ENCODE measurements around the gene MPO.

The MPO gene

GRCh38 chr17:58279736-58280479 lies 827 bp downstream of the MPO start:
- DNase-seq (ENCODE audit: low read depth, low spot score) = no peak

DNA sequence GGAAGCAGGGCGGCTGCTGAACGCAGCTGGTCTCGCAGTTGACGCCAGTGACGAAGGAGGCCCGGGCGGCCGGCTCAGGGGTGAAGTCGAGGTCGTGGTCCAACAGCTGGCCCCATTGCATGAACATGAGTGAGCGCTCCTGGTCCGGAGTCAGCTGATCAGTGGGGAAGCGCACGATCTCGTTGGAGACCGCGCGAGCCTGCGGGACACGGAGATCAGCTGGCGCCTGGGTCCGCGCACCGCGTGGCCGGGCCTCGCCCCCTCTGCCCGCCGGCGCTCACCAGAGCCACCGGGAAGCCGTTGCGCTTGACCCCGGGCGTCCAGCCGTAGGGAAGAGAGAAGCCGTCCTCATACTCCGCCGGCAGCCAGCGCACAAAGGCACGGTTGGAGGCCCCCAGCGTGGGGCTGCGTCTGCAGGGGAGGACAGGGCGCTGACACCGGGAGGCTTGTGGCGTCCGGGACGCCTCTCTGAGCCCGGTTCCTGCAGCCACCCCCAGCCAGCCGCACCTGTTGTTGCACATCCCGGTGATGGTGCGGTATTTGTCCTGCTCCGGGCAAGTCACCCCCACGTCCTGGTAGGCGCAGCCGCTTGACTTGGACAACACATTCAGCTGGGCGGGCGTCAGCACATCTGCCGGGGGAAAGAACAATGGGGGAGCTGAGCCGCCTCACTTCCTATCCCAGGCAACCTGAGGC lies 1.6 kb downstream of the MPO start:
- no peak for DNase-seq (ENCODE audit: low read depth, low spot score)

- DNase-seq (ENCODE audit: low read depth, low spot score) = no peak
These were observed 2.1 kb downstream of the MPO start for GRCh38 chr17:58278661-58279015.

DNA sequence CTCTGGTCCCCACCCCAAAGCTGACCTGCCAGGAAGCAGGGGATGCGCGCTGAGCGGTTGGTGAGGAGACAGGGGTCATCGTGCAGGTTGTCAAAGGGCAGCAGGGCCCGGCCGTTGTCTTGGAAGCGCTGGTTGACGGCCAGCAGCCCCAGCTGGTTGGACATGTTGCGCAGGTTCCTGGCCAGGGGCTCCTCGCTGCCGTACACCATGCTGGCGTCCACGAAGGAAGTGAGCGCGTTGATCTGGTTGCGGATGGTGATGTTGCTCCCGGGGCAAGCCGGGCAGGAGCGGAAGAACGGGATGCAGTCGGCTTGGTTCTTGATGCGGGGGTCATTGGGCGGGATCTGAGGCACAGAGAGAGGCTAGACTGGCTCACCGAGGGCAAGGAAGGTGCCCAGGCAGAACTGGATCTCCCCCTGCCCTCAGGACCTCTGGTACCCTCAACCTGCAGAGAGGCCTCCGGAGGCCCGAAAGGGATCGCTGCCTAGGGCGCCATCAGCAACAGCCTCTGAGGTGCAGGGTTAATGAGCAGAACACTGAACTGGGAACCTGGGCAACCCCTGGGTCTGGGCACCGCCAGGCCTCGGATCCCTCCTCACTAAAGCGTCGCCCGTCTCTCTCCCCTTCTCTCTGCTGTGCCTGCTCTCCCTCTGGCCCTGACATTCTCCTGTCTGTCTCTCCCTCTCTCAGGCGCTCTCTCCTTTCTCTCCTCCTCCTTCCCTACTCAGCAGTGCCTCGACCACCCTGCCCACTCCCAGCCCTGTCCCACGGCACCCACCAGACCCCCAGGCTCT lies 2.7 kb downstream of the MPO start:
- DNase-seq (ENCODE audit: low read depth, low spot score) = no peak

DNA sequence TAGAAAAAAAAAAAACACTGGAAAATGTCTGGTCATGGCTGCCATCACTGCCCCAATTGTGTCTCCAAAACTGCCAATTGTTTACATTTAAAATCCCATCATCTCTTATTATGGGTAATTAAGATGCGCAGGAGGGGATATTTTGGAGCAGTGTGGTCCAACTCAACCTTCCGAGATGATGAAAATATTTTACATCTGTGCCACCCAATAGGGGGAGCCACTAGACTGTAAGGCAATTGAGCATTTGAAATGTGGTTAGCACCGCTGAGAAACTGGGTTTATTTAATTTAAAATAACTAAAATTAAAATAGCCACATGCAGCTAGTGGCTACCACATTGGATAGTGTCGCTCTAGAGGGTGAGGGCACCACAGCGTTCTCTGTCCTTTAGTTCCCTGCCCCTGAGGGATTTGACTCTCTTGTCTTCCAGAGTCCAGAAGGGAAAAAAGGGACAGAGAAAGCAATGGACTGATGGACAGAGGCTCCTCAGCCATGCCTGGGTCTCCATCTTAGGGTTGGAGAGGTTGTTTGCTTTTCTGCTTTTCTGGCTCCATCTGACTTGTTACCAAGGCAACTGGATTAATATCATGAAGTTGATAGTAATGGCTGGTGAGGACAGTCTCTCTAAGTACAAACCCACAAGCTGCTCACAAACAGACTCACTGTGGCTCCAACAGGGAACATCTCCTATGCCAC lies 3.5 kb downstream of the MPO start:
- no peak for DNase-seq (ENCODE audit: low read depth, low spot score)

- no peak for DNase-seq (ENCODE audit: low read depth, low spot score)
These were observed 4.3 kb downstream of the MPO start for GRCh38 chr17:58276423-58276822.

GRCh38 chr17:58275417-58275816 lies 5.3 kb downstream of the MPO start:
- no peak for DNase-seq (ENCODE audit: low read depth, low spot score)

DNA sequence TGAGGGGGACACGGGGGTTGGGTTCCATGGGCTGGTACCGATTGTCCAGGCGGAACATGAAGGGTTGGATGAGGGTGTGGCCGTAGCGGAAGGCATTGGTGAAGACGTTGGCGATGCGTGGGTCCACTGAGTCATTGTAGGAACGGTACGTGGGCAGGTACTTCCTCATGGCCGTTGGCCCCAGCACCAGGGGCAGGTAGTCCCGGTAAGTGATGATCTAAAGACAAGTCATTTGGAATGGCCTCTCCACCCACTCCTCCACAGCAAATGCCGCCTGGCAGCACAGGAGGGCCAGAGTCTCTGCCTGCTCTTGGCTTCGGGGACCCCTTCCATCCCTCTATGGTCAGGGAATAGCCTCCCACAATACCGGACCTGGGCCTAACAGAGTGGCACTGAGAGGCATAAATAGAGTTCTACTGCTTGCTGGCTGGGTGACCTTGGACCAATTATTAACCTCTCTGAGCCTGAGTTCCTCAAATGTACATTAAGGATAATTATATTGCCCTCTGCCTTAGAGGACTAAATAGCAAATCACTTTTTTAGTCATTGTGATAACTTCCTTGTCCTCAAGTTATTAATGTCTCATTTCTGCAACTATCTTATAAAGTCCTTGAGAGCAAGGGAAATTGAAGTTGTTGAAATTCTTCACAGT lies 7.2 kb downstream of the MPO start:
- DNase-seq (ENCODE audit: low read depth, low spot score) = no peak

DNA sequence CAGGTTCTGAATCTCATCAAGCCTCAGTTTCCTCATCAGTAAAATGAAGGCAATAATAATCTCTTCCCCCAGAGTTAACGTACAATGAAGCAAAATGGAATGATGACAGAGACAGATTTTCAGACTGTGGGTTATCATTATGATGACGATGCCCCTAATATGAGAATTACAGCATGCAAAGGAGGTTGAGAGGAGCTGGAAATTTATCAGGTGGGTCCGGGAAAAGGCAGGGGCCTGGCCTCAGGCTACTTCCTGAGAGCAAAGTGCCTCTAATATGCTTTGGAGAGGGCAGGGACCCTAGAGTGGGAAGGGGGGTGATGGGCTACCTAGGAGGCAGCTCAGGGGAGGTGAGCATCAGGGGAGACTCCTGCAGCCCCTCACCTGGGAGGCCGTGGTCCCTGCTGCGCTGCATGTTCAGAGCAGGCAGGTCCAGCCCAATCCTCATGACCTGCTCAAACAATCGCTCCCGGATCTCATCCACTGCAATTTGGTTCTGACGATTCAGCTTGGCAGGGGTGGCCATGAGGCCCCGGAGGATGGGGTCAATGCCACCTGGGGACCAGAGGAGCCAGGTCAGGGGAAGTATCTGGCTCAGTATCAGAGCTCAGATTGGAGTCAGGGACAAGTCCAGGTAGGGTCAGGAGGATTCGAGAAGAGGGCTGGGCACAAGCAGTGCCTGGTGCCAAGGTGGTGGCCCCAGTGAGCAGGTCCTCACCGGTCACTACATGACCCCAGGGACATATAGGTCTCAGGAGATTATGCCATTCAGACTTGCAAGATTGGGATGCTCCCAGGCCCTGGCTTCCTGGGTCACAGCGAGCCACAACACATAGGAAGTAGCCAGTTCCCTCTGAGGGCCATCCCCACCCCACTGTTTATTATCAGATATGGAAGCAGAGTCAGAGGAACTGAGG lies 8.1 kb downstream of the MPO start:
- no peak for DNase-seq (ENCODE audit: low read depth, low spot score)

- no peak for DNase-seq (ENCODE audit: low read depth, low spot score)
These were observed 9.4 kb downstream of the MPO start for GRCh38 chr17:58271216-58271931.

GRCh38 chr17:58270476-58271215 lies 10.1 kb downstream of the MPO start:
- DNase-seq (ENCODE audit: low read depth, low spot score) = no peak

DNA sequence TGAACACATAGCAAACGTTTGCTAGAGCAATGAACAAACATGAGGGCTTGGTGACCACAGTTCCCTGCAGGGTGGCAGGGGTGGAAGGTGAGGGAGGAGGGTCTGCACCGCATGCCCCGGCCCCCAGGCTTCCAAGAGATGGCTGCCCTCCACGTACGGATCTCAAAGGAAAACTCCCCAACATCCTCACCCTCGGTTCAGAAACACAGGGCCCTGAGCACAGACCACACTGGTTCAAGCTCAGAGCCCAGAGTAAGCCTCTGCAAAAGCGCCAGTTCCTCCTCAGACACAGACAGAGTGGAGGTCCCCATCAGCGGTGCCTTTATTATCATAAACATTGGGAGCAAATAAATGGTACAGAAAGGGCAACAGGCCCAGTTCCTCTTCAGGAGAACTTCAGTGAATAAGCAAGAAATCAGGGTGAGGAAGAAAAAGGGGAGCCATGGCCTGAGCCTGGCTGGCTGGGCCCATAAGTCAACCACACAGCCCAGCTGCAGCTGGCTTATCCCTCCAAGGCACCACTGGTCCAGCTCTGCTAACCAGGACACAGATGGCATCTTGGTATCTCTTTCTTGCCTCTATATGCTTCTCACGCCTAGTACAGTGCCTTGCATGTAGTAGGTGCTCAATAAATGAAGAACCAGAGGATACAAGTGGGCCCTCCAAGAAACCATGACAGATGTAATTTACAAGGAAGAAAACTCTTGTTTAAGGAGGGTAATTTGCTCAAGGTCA lies 11.0 kb downstream of the MPO start:
- DNase-seq (ENCODE audit: low read depth, low spot score) = no peak

- no peak for DNase-seq (ENCODE audit: low read depth, low spot score)
These were observed 11.8 kb downstream of the MPO start for GRCh38 chr17:58268774-58269556.

DNA sequence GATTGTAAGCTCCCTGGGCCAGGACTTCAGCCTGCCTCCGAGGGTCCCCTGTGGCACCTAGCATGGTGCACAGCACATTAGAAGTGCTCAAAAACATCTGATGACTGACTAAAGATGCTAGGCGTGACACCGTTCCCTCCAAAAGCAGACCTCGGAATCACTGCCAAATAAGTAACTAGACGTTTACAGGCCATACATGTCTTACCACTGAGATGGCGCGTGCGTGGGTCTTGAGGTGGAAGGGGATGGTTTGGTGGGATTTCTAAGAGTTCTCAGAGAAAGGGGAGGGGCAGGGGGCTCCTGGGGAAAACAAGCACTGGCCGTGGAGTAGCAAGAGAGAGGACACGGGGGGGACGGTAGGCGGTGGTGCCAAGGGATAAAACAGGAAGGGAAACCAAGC lies 12.4 kb downstream of the MPO start:
- DNase-seq (ENCODE audit: low read depth, low spot score) = no peak

DNA sequence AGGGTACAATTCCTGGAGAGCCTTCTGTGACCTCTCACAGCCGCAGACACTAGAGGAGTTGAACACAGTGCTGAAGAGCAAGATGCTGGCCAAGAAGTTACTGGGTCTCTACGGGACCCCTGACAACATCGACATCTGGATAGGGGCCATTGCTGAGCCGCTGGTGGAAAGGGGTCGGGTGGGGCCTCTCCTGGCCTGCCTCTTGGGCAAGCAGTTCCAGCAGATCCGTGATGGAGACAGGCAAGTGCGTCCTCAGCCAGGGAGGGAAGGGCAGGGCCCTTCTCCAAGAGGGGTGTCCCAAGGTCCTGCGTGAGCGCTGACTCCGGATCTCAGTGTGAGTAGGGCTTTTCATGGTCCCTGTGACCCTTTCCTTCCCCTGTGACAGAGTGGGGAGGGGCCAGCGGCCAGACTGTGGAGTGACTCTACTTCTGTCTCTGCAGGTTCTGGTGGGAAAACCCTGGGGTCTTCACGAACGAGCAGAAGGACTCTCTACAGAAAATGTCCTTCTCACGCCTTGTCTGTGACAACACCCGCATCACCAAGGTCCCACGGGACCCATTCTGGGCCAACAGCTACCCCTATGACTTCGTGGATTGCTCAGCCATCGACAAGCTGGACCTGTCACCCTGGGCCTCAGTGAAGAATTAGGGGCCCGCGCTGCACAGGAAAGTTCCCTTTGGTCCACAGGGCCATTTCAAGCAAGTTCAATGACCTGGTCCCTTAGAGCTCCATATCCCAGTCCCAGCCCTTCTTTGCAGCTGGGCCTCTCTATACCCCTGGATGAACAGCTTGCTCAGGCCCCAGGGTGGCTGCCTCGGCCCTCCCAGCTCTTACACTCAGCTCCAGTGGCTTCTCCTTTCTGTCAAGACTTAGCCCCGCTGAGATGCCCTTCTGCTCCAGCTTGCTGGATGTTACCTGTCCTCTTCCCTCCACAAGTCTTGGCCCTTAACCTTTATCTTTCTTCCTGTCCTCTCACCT lies 13.1 kb downstream of the MPO start:
- no peak for DNase-seq (ENCODE audit: low read depth, low spot score)
